HFF-Myc (cell line): ENCODE results near the gene FBLN2.

Source experiments
- DNase-seq: peaks from one replicate; pipeline ENCODE4 v3.0.0-alpha.2; 2011; ENCODE audit warnings: low read depth; ENCODE audit errors: extremely low read depth
- H3K4me3 ChIP-seq: replicated peaks from 2 replicates; pipeline ENCODE4 v1.5.1; 2011; ENCODE audit warnings: low read depth, mild to moderate bottlenecking, control low read depth, low read length
- TF ChIP-seq, protein P1 (sequence below): IDR thresholded peaks from 2 replicates; pipeline ENCODE4 v1.5.1; 2012; ENCODE audit warnings: mild to moderate bottlenecking, low read depth, low read length, control low read depth; ENCODE audit errors: missing control alignments

FBLN2 gene

DNA sequence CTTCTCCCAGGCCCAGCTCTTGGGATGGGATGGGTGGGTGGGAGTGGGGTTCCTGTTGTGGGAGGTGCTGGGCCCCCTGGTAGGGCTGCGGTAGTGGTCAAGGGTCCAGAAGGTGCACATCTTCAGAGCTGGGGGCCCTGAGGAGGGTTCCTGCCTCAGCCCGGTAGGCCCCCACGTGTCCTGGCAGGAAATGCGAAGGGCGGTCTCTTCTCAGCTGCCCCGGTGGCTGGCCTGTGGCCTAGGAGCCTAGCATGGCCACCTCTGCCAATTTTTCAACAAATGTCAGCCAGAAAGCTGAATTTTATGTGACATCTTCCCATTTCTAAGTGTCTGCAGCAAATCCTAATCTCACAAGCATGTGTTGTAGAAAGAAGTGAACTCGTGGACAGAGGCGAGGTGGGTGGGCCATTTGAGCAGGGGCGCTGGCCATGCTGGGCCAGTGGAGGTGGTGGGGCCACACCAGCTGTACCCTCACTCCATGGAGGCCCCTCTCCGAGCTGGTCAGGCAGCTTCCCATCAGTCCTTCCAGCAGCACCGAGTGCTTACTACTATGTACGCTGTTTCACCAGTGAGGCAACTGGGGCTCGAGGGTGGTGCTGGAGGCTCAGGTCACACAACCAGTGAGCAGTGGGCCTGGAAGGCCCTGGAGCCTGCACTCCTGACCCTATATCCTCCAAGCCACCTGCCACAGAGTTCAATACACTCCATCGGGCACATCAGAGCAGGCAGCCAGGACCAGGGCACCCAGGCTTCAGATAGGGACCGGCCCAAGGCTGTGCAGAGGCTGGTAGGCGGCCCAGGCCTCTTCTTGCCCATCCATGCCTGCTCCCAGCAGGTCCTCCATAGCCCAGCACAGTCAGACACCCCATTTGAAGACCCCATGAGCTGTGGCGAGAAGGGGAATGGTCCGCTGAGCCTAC, 23.2 kb downstream of the FBLN2 start:
- DNase-seq: no peak
- no peak overlapping the region for H3K4me3 ChIP-seq
- TF ChIP-seq, protein P1, sequence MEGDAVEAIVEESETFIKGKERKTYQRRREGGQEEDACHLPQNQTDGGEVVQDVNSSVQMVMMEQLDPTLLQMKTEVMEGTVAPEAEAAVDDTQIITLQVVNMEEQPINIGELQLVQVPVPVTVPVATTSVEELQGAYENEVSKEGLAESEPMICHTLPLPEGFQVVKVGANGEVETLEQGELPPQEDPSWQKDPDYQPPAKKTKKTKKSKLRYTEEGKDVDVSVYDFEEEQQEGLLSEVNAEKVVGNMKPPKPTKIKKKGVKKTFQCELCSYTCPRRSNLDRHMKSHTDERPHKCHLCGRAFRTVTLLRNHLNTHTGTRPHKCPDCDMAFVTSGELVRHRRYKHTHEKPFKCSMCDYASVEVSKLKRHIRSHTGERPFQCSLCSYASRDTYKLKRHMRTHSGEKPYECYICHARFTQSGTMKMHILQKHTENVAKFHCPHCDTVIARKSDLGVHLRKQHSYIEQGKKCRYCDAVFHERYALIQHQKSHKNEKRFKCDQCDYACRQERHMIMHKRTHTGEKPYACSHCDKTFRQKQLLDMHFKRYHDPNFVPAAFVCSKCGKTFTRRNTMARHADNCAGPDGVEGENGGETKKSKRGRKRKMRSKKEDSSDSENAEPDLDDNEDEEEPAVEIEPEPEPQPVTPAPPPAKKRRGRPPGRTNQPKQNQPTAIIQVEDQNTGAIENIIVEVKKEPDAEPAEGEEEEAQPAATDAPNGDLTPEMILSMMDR: no peak

- TF ChIP-seq, protein P1: no peak
- H3K4me3 ChIP-seq: no peak overlapping the region
- no peak for DNase-seq
Observed at GRCh38 chr3:13572926-13573623, 24.1 kb downstream of the FBLN2 start.

DNA sequence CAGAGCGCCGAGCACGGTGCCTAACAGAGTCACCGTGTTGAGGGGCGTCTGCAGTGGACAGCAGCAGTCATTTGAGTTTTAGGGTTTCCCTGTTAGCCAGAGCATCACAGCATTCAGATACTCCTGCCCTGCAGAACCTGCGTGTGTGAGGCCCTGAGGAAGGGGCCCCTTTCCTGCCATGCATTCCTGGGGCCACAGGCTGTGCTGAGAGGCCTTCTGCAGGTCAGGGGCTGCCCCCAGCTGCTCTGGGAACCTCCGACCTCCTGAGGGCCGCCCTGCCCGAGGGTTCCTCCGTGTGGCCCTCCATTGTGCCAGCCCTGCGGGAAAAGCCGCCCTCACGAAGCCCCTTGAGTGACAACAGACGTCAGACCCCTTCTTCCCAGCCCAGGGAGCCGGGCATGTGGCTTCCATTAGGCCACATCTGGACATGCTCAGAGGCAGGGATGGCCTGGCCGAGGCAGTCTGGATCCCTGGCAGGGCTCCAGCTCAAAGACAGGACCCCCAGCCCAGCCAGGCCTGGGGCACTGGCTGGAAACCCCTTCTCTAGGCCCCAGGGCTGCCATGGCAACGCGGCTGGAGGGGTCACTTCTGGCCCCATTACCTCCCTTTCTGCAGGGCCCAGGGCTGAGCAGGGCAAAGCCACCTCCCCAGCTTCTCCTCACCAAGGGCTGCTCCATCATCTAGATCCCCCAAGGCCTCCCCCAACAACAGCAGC, 25.3 kb downstream of the FBLN2 start:
- H3K4me3 ChIP-seq: no peak overlapping the region
- TF ChIP-seq, protein P1: no peak
- no peak for DNase-seq

- TF ChIP-seq, protein P1: no peak
- DNase-seq: no peak
- H3K4me3 ChIP-seq: no peak overlapping the region
Observed at GRCh38 chr3:13574798-13575451, 26.0 kb downstream of the FBLN2 start.

GRCh38 chr3:13575459-13576061, 26.6 kb downstream of the FBLN2 start:
- no peak overlapping the region for H3K4me3 ChIP-seq
- TF ChIP-seq, protein P1: no peak
- DNase-seq: no peak
